ENCODE measurements around the gene ZHX3. TPM values are rescaled to one million over a fixed set of nuclear protein-coding genes. Genes with fewer than 3 reads are reported as not detected.

Gene ZHX3
- polyA plus RNA-seq, 1 experiment: 24.1 TPM

GRCh38 chr20:41204304-41205265 is 112.9 kb downstream of the ZHX3 start:
- no peak for TF ChIP-seq CTCF (IDR thresholded peaks at IDR 0.05; ENCODE audit: low read depth, low read length)
- ChIA-PET CTCF (interaction anchor here (0.6 kb wide), 1 partner anchor 11 kb away, joined by 3 read pairs; no protein-coding TSS in a partner anchor), POLR2A (no interaction called here)
- H3K4me3 ChIP-seq (ENCODE audit: low read depth, low read length): no peak overlapping the region
- H3K27ac ChIP-seq (ENCODE audit: low read depth, low read length): no peak overlapping the region
- peaks cover 7% of the 10 kb centered on the region for H3K9me3 ChIP-seq (ENCODE audit: control insufficient read depth, insufficient read depth, low read length)
- H3K27me3 ChIP-seq (ENCODE audit: control insufficient read depth, insufficient read depth, low read length): no peaks in the 10 kb centered on the region
- no peak for DNase-seq (ENCODE audit: low read depth, low spot score)

- Histone ChIP-seq H3K9me3 (ENCODE audit: control insufficient read depth, insufficient read depth, low read length) (peaks cover 10% of the 10 kb centered on the region), H3K4me3 (ENCODE audit: low read depth, low read length) (no peak overlapping the region), H3K27ac (ENCODE audit: low read depth, low read length) (no peak overlapping the region), H3K27me3 (ENCODE audit: control insufficient read depth, insufficient read depth, low read length) (no peaks in the 10 kb centered on the region)
- no peak for DNase-seq (ENCODE audit: low read depth, low spot score)
- POLR2A ChIA-PET: no interaction called here
- no peak for TF ChIP-seq CTCF (IDR thresholded peaks at IDR 0.05; ENCODE audit: low read depth, low read length)
- CTCF ChIA-PET: interaction anchor here (0.6 kb wide), 1 partner anchor 10 kb away, joined by 3 read pairs; no protein-coding TSS in a partner anchor
These were observed 113.9 kb downstream of the ZHX3 start for GRCh38 chr20:41203660-41204059.

GRCh38 chr20:41202426-41202825 is 115.1 kb downstream of the ZHX3 start:
- DNase-seq (ENCODE audit: low read depth, low spot score): no peak
- Histone ChIP-seq H3K27me3 (ENCODE audit: control insufficient read depth, insufficient read depth, low read length) (no peaks in the 10 kb centered on the region), H3K9me3 (ENCODE audit: control insufficient read depth, insufficient read depth, low read length) (peaks cover 14% of the 10 kb centered on the region), H3K4me3 (ENCODE audit: low read depth, low read length) (no peak overlapping the region), H3K27ac (ENCODE audit: low read depth, low read length) (no peak overlapping the region)
- POLR2A ChIA-PET: no interaction called here
- CTCF ChIA-PET: no interaction called here
- TF ChIP-seq CTCF (IDR thresholded peaks at IDR 0.05; ENCODE audit: low read depth, low read length): no peak

GRCh38 chr20:41201760-41202159 is 115.8 kb downstream of the ZHX3 start:
- ChIA-PET CTCF (interaction anchor here (1.0 to 1.3 kb wide), 2 partner anchors 31 to 138 kb away, joined by 3 to 5 read pairs; no protein-coding TSS in a partner anchor), POLR2A (no interaction called here)
- no peak for DNase-seq (ENCODE audit: low read depth, low spot score)
- no peak overlapping the region for H3K4me3 ChIP-seq (ENCODE audit: low read depth, low read length)
- peaks cover 14% of the 10 kb centered on the region for H3K9me3 ChIP-seq (ENCODE audit: control insufficient read depth, insufficient read depth, low read length)
- no peak overlapping the region for H3K27ac ChIP-seq (ENCODE audit: low read depth, low read length)
- no peaks in the 10 kb centered on the region for H3K27me3 ChIP-seq (ENCODE audit: control insufficient read depth, insufficient read depth, low read length)
- no peak for TF ChIP-seq CTCF (IDR thresholded peaks at IDR 0.05; ENCODE audit: low read depth, low read length)

All from AG04450 (cell line).